Activated naive CD4-positive, alpha-beta T cell (primary cell): Measurements from ENCODE around the gene ZCCHC10.
"Not testable (repeated sequence)": the region's sequence is repeated elsewhere in the genome, so short reads cannot be mapped to it uniquely, and the experiment has no call there.

Source experiments
- DNase-seq, 4 experiments: peaks; one replicate each; lab custom pipeline; 2025; lab: John Stamatoyannopoulos, UW

ZCCHC10 gene

DNA sequence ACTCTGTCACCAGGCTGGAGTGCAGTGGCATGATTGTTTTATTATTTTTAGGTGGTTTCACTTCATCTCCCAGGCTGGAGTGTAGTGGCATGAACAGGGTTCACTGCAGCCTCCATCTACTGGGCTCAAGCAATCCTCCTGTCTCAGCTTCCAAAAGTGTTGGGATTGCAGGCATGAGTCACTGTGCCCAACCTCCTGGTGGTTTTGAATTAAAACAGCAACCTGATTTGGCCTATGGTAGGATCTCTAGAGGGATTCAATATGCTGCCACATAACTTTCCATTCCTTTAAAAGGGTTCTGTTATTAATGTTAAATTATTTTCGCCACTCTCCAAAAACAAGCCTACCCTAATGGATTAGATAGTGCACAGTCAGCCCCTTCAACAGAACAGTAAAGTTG lies 15.6 kb upstream of the ZCCHC10 start:
- no peak for DNase-seq

GRCh38 chr5:133041157-133041784 lies 14.9 kb upstream of the ZCCHC10 start:
- DNase-seq = no peak

GRCh38 chr5:133036677-133037076 lies 10.3 kb upstream of the ZCCHC10 start:
- not testable (repeated sequence) for DNase-seq

DNA sequence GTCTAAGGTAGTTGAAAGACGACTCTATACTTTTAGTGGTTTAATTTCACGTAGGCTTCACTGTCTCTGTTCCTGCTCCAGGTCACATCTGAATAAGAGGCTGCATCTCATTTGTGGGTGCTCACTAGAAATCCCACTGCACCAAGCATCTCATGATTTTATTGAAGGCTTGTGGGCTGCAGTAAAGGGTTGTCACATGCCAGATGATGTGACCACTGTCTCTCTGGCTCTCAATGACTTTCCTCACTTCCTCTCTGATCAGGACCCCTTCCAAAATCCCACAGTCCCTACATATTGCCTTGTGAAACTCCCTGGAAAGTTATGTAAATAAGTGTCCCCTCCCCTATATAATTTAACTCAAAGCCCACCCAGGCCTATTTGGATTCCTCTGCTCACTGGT lies 8.9 kb upstream of the ZCCHC10 start:
- DNase-seq = no peak

- DNase-seq = no peak
Measured at GRCh38 chr5:133034064-133034463, 7.7 kb upstream of the ZCCHC10 start.

DNA sequence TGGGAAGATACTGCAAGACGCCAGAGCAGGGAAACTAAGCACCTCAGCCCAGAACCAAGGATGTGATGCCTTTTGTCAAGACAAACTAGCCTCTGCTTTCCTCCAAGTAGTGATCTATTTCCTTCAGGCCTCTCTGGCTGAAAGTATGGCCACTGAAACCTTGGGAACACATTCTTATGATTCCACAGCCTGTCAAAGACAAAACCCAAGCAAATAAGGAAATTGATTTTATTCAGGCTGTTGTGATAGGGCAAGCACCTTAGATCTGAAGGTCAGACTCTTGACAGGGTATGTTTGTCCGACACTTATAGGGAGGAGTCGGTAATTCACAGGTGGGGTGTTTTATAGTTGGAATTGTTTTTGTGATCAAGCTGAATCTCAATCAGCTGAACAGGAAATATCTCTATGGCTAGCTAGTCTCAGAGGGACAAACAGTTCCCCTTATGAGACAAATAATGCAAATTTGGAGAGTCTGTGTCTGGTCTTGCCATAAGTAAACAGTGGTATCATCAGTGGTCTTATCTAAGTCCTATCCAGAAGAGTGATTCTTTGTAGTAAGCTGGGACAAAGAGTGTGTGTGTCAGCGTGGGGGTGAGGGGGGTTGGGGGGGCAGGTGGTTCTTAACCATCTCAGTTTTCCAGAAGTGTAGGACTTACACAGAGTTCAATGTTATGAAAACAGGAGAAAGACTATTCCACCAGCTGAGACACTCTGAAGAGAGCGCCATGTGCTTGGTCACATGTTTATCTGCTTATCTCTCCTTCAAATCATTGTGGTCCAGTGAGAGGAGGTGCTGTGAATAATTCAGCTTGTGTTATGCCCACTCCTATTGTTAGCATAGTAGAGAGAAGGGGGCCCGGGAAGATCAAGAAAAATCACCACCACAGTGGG lies 6.7 kb upstream of the ZCCHC10 start:
- no peak for DNase-seq

DNA sequence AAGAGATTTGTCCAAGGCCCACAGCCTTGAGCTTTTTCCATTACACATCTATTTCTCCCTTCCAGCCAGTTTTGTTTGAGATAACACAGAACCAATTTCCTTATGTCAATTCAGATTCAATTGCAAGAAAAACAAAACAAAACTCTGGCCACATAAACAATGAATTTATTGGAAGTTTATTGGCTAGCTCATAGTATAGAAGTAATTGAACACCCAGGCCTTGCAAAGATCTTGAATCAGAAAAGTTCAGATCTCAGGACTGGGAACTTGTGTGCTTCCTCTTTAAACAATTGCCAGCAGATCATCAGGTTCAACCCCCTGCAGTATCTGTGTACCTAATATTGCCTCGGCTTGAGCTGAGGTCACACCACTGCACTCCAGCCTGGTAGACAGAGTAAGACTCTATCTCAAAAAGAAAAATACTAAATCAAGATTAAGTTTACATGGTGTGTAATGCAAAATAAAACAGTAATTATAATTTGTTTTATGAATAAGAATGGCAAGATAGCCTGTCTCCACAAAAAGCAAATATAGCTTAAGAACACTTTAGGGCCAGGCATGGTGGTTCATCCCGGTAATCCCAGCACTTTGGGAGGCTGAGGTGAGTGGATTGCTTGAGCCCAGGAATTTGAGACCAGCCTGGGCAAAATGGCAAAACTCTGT lies 4.1 kb upstream of the ZCCHC10 start:
- no peak for DNase-seq

GRCh38 chr5:133029416-133029815 lies 3.1 kb upstream of the ZCCHC10 start:
- no peak for DNase-seq

DNA sequence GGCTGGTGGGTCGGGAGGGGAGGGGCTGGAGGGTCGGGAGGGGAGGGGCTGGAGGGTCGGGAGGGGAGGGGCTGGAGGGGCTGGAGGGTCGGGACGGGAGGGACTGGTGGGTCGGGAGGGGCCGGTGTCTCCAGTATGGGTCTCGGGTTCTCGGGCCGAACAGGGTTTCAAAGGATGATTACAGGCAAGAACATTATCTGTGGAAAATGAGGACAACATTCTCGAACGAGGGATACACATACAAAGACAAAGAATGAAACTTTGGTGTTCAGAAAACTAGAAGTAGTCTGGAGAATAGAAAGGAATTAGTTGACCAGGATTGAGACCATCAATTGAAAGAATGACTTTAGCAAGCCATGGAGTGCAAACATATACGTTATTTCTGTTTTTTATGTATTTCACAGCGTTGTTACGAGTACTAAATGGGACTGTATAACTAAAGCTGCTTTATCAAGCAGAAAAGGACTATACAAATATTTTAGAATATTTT lies 360 bp upstream of the ZCCHC10 start:
- DNase-seq = no peak

GRCh38 chr5:133019471-133019870 lies 6.9 kb downstream of the ZCCHC10 start:
- not testable (repeated sequence) for DNase-seq

DNA sequence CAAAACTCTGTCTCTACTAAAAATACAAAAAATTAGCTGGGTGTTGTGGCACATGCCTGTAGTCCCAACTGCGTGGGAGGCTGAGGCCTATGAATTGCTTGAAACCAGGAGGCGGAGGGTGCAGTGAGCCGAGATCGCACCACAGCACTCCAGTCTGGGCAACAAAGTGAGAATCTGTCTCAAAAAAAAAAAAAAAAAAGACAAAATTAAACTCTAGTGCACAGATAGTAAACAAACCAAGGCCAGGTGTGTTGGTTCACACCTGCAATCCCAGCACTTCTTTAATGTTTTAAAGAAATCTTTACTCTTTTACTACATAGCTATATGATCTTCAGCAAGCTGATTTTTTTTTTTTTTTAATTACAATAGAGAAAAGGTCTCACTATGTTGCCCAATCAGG lies 8.4 kb downstream of the ZCCHC10 start:
- no peak for DNase-seq

- no peak for DNase-seq
Measured at GRCh38 chr5:133015466-133015865, 10.9 kb downstream of the ZCCHC10 start.

- not testable (repeated sequence) for DNase-seq
Measured at GRCh38 chr5:133008455-133008854, 17.9 kb downstream of the ZCCHC10 start.

DNA sequence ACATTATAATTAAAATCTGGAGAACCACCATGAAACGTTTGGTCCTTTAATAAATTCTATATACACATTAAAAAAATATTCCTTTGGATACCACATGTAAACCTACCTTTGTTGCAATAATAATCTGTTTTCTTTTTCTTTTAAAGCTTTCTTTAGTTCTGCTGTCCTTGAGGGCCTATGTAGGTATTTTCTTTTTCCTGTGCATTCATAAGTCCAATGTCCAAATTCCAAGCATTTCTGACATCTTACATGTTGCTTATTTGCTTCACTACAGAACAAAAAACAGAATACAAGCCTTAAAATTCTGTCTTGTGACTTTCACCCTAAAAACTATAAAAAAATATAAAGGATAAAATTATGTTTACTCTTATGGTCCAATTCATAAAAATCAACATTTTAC lies 19.7 kb downstream of the ZCCHC10 start:
- no peak for DNase-seq

GRCh38 chr5:132999246-132999645 lies 27.1 kb downstream of the ZCCHC10 start:
- DNase-seq = no peak

GRCh38 chr5:132998556-132998955 lies 27.8 kb downstream of the ZCCHC10 start:
- no peak for DNase-seq

GRCh38 chr5:132996307-132996706 lies 30.0 kb downstream of the ZCCHC10 start:
- no peak for DNase-seq

DNA sequence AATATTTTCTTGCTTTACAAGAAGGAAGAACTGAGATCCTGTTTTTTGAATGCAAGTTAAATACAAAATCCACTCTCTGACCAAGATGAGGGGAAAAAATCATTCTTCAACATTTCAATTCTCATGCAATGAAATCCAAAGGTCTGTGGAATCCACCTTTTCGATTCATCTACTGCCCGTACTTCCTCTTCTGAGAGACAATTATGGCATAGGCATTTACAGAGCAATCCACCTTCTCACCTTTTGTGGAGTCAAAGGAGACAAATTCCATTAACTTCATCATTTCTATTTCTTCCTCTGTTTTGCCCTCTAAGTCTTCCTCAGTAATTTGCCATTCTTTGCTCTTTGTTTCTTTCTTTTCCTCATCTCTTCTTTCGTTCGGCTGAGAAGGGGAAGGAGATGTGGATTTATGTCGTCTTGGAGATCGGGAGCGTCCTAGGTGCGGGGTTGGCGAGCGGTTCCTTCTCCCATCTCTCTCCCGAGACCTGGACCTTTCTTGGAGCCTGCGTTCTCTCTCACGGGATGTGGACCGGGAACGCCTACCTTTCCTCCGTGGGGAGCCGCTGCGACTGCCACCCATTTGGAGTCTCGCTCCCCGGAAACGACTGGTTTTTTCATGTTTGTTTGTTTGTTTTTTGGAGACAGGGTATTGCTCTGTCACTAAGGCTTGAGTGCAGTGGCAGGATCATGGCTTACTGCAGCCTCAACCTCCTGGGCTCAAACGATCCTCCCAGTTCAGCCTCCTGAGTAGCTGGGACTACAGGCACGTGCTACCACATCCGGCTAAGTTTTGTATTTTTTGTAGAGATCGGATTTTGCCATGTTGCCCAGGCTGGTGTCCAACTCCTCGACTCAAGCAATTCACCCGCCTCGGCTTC lies 38.6 kb downstream of the ZCCHC10 start:
- DNase-seq = no peak

DNA sequence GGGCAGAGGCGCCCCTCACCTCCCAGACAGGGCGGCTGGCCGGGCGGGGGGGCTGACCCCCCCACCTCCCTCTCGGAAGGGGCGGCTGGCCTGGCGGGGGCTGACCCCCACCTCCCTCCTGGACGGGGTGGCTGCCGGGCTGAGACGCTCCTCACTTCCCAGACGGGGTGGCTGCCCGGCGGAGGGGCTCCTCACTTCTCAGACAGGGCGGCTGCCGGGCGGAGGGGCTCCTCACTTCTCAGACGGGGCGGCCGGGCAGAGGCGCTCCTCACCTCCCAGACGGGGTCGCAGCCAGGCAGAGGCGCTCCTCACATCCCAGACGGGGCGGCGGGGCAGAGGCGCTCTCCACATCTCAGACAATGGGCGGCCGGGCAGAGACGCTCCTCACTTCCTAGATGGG lies 43.4 kb downstream of the ZCCHC10 start:
- not testable (repeated sequence) for DNase-seq

- no peak for DNase-seq
Measured at GRCh38 chr5:132981288-132981687, 45.1 kb downstream of the ZCCHC10 start.

GRCh38 chr5:132979976-132980375 lies 46.4 kb downstream of the ZCCHC10 start:
- DNase-seq = no peak
